ENCODE measurements around the gene SMG5. TPM values are rescaled to one million over a fixed set of nuclear protein-coding genes. Genes with fewer than 3 reads are reported as not detected.
A peak's percentile ranks its signal among the peaks of the same experiment; 100 is the strongest.
"Not testable (repeated sequence)": the region's sequence is repeated elsewhere in the genome, so short reads cannot be mapped to it uniquely, and the experiment has no call there.

Gene SMG5
- polyA plus RNA-seq, 1 donor (not counting 4 experiments of a cell fraction or from before 2014, with no cell fraction given): 22.4 TPM

DNA sequence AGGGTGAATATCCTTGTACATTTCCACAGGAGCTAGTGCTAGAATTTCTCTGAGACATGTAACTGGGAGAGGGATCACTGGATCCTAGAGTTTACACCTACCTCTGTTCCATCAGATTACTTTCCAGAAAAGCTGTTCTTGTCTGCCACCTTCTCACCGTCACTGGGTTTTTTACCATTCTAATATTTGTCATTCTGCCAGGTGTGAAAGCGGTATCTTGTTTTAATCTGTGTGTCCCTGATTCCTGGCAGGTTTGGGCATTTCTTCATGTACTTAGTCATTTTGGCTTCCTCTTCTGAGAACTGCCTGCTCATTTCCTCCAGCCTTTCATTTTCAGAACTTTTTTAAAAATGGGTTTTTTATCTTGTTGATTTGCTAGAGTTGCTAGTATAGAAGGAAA lies 64.8 kb downstream of the SMG5 start:
- Histone ChIP-seq H3K4me2 (ENCODE audit: control insufficient read depth, extremely low read depth, insufficient read depth, low read depth, low read length) (peak overlapping the region; percentile 83), H3K4me3 (ENCODE audit: control insufficient read depth in 2 of 3, extremely low read depth in 1 of 3, insufficient read depth in 2 of 3, low read depth in 1 of 3, low read length in 3 of 3) (peak overlapping the region in 2 of 3 experiments; percentile 6 to 36), H3K9me1 (ENCODE audit: control insufficient read depth, extremely low read depth, insufficient read depth, low read length) (no peaks in the 10 kb centered on the region), H3K27ac (ENCODE audit: control insufficient read depth, insufficient read depth, low read length) (peak overlapping the region; percentile 65), H2AFZ (ENCODE audit: control insufficient read depth, low read length) (no peak overlapping the region), H3K27me3 (ENCODE audit: control insufficient read depth, extremely low read depth, insufficient read depth, low read length) (no peaks in the 10 kb centered on the region), H3K79me2 (ENCODE audit: control insufficient read depth, insufficient read depth, low read length) (peaks cover 10% of the 10 kb centered on the region), H3K9me3 (ENCODE audit: control insufficient read depth, low read depth, low read length) (no peaks in the 10 kb centered on the region), H3K36me3 (ENCODE audit: control insufficient read depth in 2 of 2, extremely low read depth in 1 of 2, insufficient read depth in 2 of 2, low read length in 2 of 2) (peaks cover 2 to 9% of the 10 kb centered on the region in 2 experiments), H3K9ac (ENCODE audit: control insufficient read depth, extremely low read depth, insufficient read depth, low read length) (peak overlapping the region; percentile 22), H4K20me1 (ENCODE audit: control insufficient read depth, extremely low read depth, insufficient read depth, low read length) (no peaks in the 10 kb centered on the region), H3K4me1 (ENCODE audit: control insufficient read depth, extremely low read depth, insufficient read depth, low read length) (peaks cover 32% of the 10 kb centered on the region)
- FAIRE-seq: no peak
- DNase-seq (ENCODE audit: low read depth, low spot score): no peak
- dilution Hi-C loops (cut with MboI; ENCODE audit: extremely low pct_ligation_motif_present, low sequenced_read_pairs): no loop called here
- TF ChIP-seq, protein P1, sequence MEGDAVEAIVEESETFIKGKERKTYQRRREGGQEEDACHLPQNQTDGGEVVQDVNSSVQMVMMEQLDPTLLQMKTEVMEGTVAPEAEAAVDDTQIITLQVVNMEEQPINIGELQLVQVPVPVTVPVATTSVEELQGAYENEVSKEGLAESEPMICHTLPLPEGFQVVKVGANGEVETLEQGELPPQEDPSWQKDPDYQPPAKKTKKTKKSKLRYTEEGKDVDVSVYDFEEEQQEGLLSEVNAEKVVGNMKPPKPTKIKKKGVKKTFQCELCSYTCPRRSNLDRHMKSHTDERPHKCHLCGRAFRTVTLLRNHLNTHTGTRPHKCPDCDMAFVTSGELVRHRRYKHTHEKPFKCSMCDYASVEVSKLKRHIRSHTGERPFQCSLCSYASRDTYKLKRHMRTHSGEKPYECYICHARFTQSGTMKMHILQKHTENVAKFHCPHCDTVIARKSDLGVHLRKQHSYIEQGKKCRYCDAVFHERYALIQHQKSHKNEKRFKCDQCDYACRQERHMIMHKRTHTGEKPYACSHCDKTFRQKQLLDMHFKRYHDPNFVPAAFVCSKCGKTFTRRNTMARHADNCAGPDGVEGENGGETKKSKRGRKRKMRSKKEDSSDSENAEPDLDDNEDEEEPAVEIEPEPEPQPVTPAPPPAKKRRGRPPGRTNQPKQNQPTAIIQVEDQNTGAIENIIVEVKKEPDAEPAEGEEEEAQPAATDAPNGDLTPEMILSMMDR (optimal IDR thresholded peaks at IDR 0.05 in 1 of 3, IDR thresholded peaks at IDR 0.05 in 1 of 3, conservative IDR thresholded peaks at IDR 0.05 in 1 of 3; ENCODE audit: extremely low read depth in 1 of 3, insufficient read depth in 2 of 3, low read length in 3 of 3): no peak
- no peak for TF ChIP-seq EZH2 (IDR thresholded peaks at IDR 0.05; ENCODE audit: low read length)

DNA sequence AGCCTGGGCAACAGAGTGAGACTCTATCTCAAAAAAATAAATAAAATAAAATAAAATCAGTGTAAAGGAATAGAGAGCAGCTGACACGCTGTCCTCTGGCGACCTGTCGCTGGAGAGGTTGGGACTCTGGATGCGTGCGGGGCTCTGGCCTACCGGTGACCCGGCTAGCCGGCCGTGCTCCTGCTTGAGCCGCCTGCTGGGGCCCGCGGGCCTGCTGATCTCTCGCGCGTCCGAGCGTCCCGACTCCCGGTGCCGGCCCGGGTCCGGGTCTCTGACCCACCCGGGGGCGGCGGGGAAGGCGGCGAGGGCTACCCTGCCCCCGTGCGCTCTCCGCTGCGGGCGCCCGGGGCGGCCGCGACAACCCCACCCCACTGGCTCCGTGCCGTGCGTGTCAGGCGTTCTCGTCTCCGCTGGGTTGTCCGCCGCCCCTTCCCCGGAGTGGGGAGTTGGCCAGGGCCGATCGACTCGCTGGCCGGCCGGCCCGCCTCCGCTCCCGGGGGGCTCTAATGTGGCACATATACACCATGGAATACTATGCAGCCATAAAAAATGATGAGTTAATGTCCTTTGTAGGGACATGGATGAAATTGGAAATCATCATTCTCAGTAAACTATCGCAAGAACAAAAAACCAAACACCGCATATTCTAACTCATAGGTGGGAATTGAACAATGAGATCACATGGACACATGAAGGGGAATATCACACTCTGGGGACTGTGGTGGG lies 66.1 kb downstream of the SMG5 start:
- dilution Hi-C loops (cut with MboI; ENCODE audit: extremely low pct_ligation_motif_present, low sequenced_read_pairs); H3K9me1 ChIP-seq (ENCODE audit: control insufficient read depth, extremely low read depth, insufficient read depth, low read length); H3K4me2 ChIP-seq (ENCODE audit: control insufficient read depth, extremely low read depth, insufficient read depth, low read depth, low read length); H2AFZ ChIP-seq (ENCODE audit: control insufficient read depth, low read length); H3K27ac ChIP-seq (ENCODE audit: control insufficient read depth, insufficient read depth, low read length); H3K4me3 ChIP-seq (ENCODE audit: control insufficient read depth in 2 of 3, extremely low read depth in 1 of 3, insufficient read depth in 2 of 3, low read depth in 1 of 3, low read length in 3 of 3); H3K9ac ChIP-seq (ENCODE audit: control insufficient read depth, extremely low read depth, insufficient read depth, low read length); H3K9me3 ChIP-seq (ENCODE audit: control insufficient read depth, low read depth, low read length); H3K27me3 ChIP-seq (ENCODE audit: control insufficient read depth, extremely low read depth, insufficient read depth, low read length); DNase-seq (ENCODE audit: low read depth, low spot score); H4K20me1 ChIP-seq (ENCODE audit: control insufficient read depth, extremely low read depth, insufficient read depth, low read length): not testable (repeated sequence)
- peak; percentile 99 for FAIRE-seq
- Histone ChIP-seq H3K79me2 (ENCODE audit: control insufficient read depth, insufficient read depth, low read length) (peaks cover 10% of the 10 kb centered on the region), H3K36me3 (ENCODE audit: control insufficient read depth in 2 of 2, extremely low read depth in 1 of 2, insufficient read depth in 2 of 2, low read length in 2 of 2) (peaks cover 3 to 12% of the 10 kb centered on the region in 2 experiments), H3K4me1 (ENCODE audit: control insufficient read depth, extremely low read depth, insufficient read depth, low read length) (peaks cover 32% of the 10 kb centered on the region)
